NCI-H1092 treated with DMSO at 0.1 percent for 48 hours (cell line): ENCODE measurements around the gene SNX10.

Experiments
- DNase-seq: peaks from one replicate; lab custom pipeline; 2025; lab: John Stamatoyannopoulos, UW

Gene SNX10

GRCh38 chr7:26298472-26299058, 6.9 kb downstream of the SNX10 start:
- DNase-seq = no peak

- no peak for DNase-seq
Measured at GRCh38 chr7:26305090-26305868, 13.6 kb downstream of the SNX10 start.

- DNase-seq = no peak
Measured at GRCh38 chr7:26305869-26306665, 14.4 kb downstream of the SNX10 start.

GRCh38 chr7:26306790-26307189, 15.1 kb downstream of the SNX10 start:
- DNase-seq = no peak

GRCh38 chr7:26307226-26307625, 15.6 kb downstream of the SNX10 start:
- no peak for DNase-seq

- no peak for DNase-seq
Measured at GRCh38 chr7:26307791-26308190, 16.1 kb downstream of the SNX10 start.

- no peak for DNase-seq
Measured at GRCh38 chr7:26308551-26308950, 16.9 kb downstream of the SNX10 start.

GRCh38 chr7:26309089-26309488, 17.4 kb downstream of the SNX10 start:
- DNase-seq = no peak

- DNase-seq = no peak
Measured at GRCh38 chr7:26311798-26312197, 20.1 kb downstream of the SNX10 start.

GRCh38 chr7:26317211-26317610, 25.5 kb downstream of the SNX10 start:
- no peak for DNase-seq

- no peak for DNase-seq
Measured at GRCh38 chr7:26318921-26319320, 27.3 kb downstream of the SNX10 start.

GRCh38 chr7:26319636-26320035, 28.0 kb downstream of the SNX10 start:
- no peak for DNase-seq

GRCh38 chr7:26320878-26321277, 29.2 kb downstream of the SNX10 start:
- DNase-seq = no peak

- DNase-seq = no peak
Measured at GRCh38 chr7:26321435-26321834, 29.8 kb downstream of the SNX10 start.

GRCh38 chr7:26326211-26326610, 34.5 kb downstream of the SNX10 start:
- DNase-seq = no peak

GRCh38 chr7:26328498-26329390, 37.1 kb downstream of the SNX10 start:
- DNase-seq = no peak

- DNase-seq = no peak
Measured at GRCh38 chr7:26329520-26330255, 38.0 kb downstream of the SNX10 start.

GRCh38 chr7:26331113-26331512, 39.5 kb downstream of the SNX10 start:
- no peak for DNase-seq

GRCh38 chr7:26331789-26332188, 40.1 kb downstream of the SNX10 start:
- DNase-seq = no peak

GRCh38 chr7:26332698-26333097, 41.0 kb downstream of the SNX10 start:
- no peak for DNase-seq

- DNase-seq = no peak
Measured at GRCh38 chr7:26334166-26334859, 42.7 kb downstream of the SNX10 start.
